ENCODE measurements around the gene N4BP2L1. TPM values are rescaled to one million over a fixed set of nuclear protein-coding genes. Genes with fewer than 3 reads are reported as not detected.

The N4BP2L1 gene
- total and polyA plus RNA-seq, 4 experiments from 2014 or later, result 43.3 to 80.1 (median 51.8) TPM

GRCh38 chr13:32414580-32414979 is 13.3 kb downstream of the N4BP2L1 start:
- ChIA-PET POLR2A (ENCODE audit: partially characterized antibody) (interaction anchor here (2.0 kb wide), 1 partner anchor 9 kb away, joined by 7 read pairs; no protein-coding TSS in a partner anchor), CTCF (ENCODE audit: partially characterized antibody) (interaction anchor here (1.1 to 1.4 kb wide), 3 partner anchors 9 to 34 kb away, joined by 3 to 4 read pairs (median 3); no protein-coding TSS in a partner anchor)
- no peaks in the 10 kb centered on the region for H3K27me3 ChIP-seq (ENCODE audit: insufficient read depth, low read length)
- Mint-ChIP-seq H3K9me3 (peaks cover 0 to 3% (median 0%) of the 10 kb centered on the region in 8 donors), H3K27me3 (no peaks in the 10 kb centered on the region), H3K27ac (peak overlapping the region in 1 of 7 donors; percentile 12), H3K4me1 (peaks cover 7 to 31% (median 13%) of the 10 kb centered on the region in 4 donors), H3K4me3 (no peak overlapping the region), H3K36me3 (peaks cover 22 to 27% of the 10 kb centered on the region in 2 donors)
- DNase-seq, result no peak
- H3K4me1 ChIP-seq (ENCODE audit: insufficient read depth, low read length), result no peaks in the 10 kb centered on the region
- no peaks in the 10 kb centered on the region for H3K9me3 ChIP-seq (ENCODE audit: control insufficient read depth in 1 of 2, low read length in 2 of 2)
- peaks cover 4% of the 10 kb centered on the region for H3K36me3 ChIP-seq (ENCODE audit: insufficient read depth, low read length)
- intact Hi-C loops (cut with micrococcal nuclease), result no loop called here
- no peak overlapping the region for H3K27ac ChIP-seq (ENCODE audit: low read depth, low read length)
- no peak overlapping the region for H3K4me3 ChIP-seq (ENCODE audit: low read length in 2 of 2)

GRCh38 chr13:32413284-32413683 is 14.6 kb downstream of the N4BP2L1 start:
- Histone ChIP-seq H3K4me3 (ENCODE audit: low read length in 2 of 2) (no peak overlapping the region), H3K4me1 (ENCODE audit: insufficient read depth, low read length) (no peaks in the 10 kb centered on the region), H3K9me3 (ENCODE audit: control insufficient read depth in 1 of 2, low read length in 2 of 2) (no peaks in the 10 kb centered on the region), H3K27me3 (ENCODE audit: insufficient read depth, low read length) (no peaks in the 10 kb centered on the region), H3K36me3 (ENCODE audit: insufficient read depth, low read length) (peaks cover 4% of the 10 kb centered on the region), H3K27ac (ENCODE audit: low read depth, low read length) (no peak overlapping the region)
- Mint-ChIP-seq H3K4me3 (no peak overlapping the region), H3K27ac (no peak overlapping the region), H3K36me3 (peaks cover 19 to 20% of the 10 kb centered on the region in 2 donors), H3K4me1 (peaks cover 15 to 37% (median 21%) of the 10 kb centered on the region in 4 donors), H3K27me3 (no peaks in the 10 kb centered on the region), H3K9me3 (peaks cover 0 to 2% (median 0%) of the 10 kb centered on the region in 8 donors)
- no peak for DNase-seq
- CTCF ChIA-PET (ENCODE audit: partially characterized antibody), result no interaction called here
- POLR2A ChIA-PET (ENCODE audit: partially characterized antibody), result no interaction called here
- intact Hi-C loops (cut with micrococcal nuclease), result loop anchor here (2.0 kb wide), 1 partner anchor 14 kb away; no protein-coding TSS in a partner anchor

GRCh38 chr13:32409561-32410421 is 18.1 kb downstream of the N4BP2L1 start:
- H3K27ac ChIP-seq (ENCODE audit: low read depth, low read length), result no peak overlapping the region
- intact Hi-C loops (cut with micrococcal nuclease), result no loop called here
- H3K4me1 ChIP-seq (ENCODE audit: insufficient read depth, low read length), result no peaks in the 10 kb centered on the region
- Mint-ChIP-seq H3K4me3 (peak overlapping the region in 1 of 8 donors; percentile 9), H3K27ac (peak overlapping the region in 2 of 7 donors; percentile 34 to 57), H3K27me3 (no peaks in the 10 kb centered on the region), H3K4me1 (peaks cover 23 to 35% (median 26%) of the 10 kb centered on the region in 4 donors), H3K36me3 (peaks cover 32 to 43% of the 10 kb centered on the region in 2 donors), H3K9me3 (no peaks in the 10 kb centered on the region)
- no peaks in the 10 kb centered on the region for H3K9me3 ChIP-seq (ENCODE audit: control insufficient read depth in 1 of 2, low read length in 2 of 2)
- ChIA-PET CTCF (ENCODE audit: partially characterized antibody) (no interaction called here), POLR2A (ENCODE audit: partially characterized antibody) (interaction anchor here (1.7 kb wide), 1 partner anchor 15 kb away, joined by 6 read pairs; no protein-coding TSS in a partner anchor)
- peaks cover 10% of the 10 kb centered on the region for H3K36me3 ChIP-seq (ENCODE audit: insufficient read depth, low read length)
- no peak for DNase-seq
- no peak overlapping the region for H3K4me3 ChIP-seq (ENCODE audit: low read length in 2 of 2)
- no peaks in the 10 kb centered on the region for H3K27me3 ChIP-seq (ENCODE audit: insufficient read depth, low read length)

GRCh38 chr13:32409001-32409313 is 19.0 kb downstream of the N4BP2L1 start:
- Mint-ChIP-seq H3K4me3 (peak overlapping the region in 1 of 8 donors; percentile 29), H3K27me3 (no peaks in the 10 kb centered on the region), H3K4me1 (peaks cover 23 to 35% (median 26%) of the 10 kb centered on the region in 4 donors), H3K27ac (peak overlapping the region in 4 of 7 donors; percentile 1 to 61 (median 36)), H3K36me3 (peaks cover 36 to 48% of the 10 kb centered on the region in 2 donors), H3K9me3 (no peaks in the 10 kb centered on the region)
- H3K27me3 ChIP-seq (ENCODE audit: insufficient read depth, low read length), result no peaks in the 10 kb centered on the region
- ChIA-PET CTCF (ENCODE audit: partially characterized antibody) (interaction anchor here (1.6 kb wide), 1 partner anchor 14 kb away, joined by 7 read pairs; no protein-coding TSS in a partner anchor), POLR2A (ENCODE audit: partially characterized antibody) (interaction anchor here (0.9 to 1.7 kb wide), 3 partner anchors 15 to 19 kb away, joined by 4 to 6 read pairs (median 4); partner anchors contain the start of gene N4BP2L1)
- no peak overlapping the region for H3K4me3 ChIP-seq (ENCODE audit: low read length in 2 of 2)
- intact Hi-C loops (cut with micrococcal nuclease), result no loop called here
- no peaks in the 10 kb centered on the region for H3K4me1 ChIP-seq (ENCODE audit: insufficient read depth, low read length)
- H3K9me3 ChIP-seq (ENCODE audit: control insufficient read depth in 1 of 2, low read length in 2 of 2), result no peaks in the 10 kb centered on the region
- H3K36me3 ChIP-seq (ENCODE audit: insufficient read depth, low read length), result peaks cover 17% of the 10 kb centered on the region
- no peak overlapping the region for H3K27ac ChIP-seq (ENCODE audit: low read depth, low read length)
- no peak for DNase-seq

GRCh38 chr13:32408296-32409000 is 19.5 kb downstream of the N4BP2L1 start:
- ChIA-PET CTCF (ENCODE audit: partially characterized antibody) (interaction anchor here (1.6 kb wide), 1 partner anchor 14 kb away, joined by 7 read pairs; no protein-coding TSS in a partner anchor), POLR2A (ENCODE audit: partially characterized antibody) (interaction anchor here (0.9 to 1.7 kb wide), 3 partner anchors 14 to 20 kb away, joined by 4 to 6 read pairs (median 4); partner anchors contain the start of gene N4BP2L1)
- no peaks in the 10 kb centered on the region for H3K4me1 ChIP-seq (ENCODE audit: insufficient read depth, low read length)
- no peak overlapping the region for H3K4me3 ChIP-seq (ENCODE audit: low read length in 2 of 2)
- H3K4me1 Mint-ChIP-seq, result peaks cover 23 to 35% (median 26%) of the 10 kb centered on the region in 4 donors
- no peaks in the 10 kb centered on the region for H3K27me3 Mint-ChIP-seq
- H3K27ac Mint-ChIP-seq, result peak overlapping the region; percentile 39 to 91 (median 69)
- H3K9me3 ChIP-seq (ENCODE audit: control insufficient read depth in 1 of 2, low read length in 2 of 2), result no peaks in the 10 kb centered on the region
- peak in 1 of 5 donors; percentile 9 for DNase-seq
- no peaks in the 10 kb centered on the region for H3K9me3 Mint-ChIP-seq
- peaks cover 36 to 53% of the 10 kb centered on the region in 2 donors for H3K36me3 Mint-ChIP-seq
- intact Hi-C loops (cut with micrococcal nuclease), result no loop called here
- peak overlapping the region; percentile 43 to 81 (median 70) for H3K4me3 Mint-ChIP-seq
- H3K27me3 ChIP-seq (ENCODE audit: insufficient read depth, low read length), result no peaks in the 10 kb centered on the region
- no peak overlapping the region for H3K27ac ChIP-seq (ENCODE audit: low read depth, low read length)
- H3K36me3 ChIP-seq (ENCODE audit: insufficient read depth, low read length), result peaks cover 22% of the 10 kb centered on the region

GRCh38 chr13:32407854-32408253 is 20.1 kb downstream of the N4BP2L1 start:
- H3K9me3 ChIP-seq (ENCODE audit: control insufficient read depth in 1 of 2, low read length in 2 of 2), result no peaks in the 10 kb centered on the region
- Mint-ChIP-seq H3K4me3 (peak overlapping the region in 7 of 8 donors; percentile 43 to 81 (median 68)), H3K4me1 (peaks cover 23 to 35% (median 26%) of the 10 kb centered on the region in 4 donors), H3K36me3 (peaks cover 42 to 59% of the 10 kb centered on the region in 2 donors), H3K27me3 (no peaks in the 10 kb centered on the region), H3K27ac (peak overlapping the region; percentile 31 to 91 (median 69)), H3K9me3 (no peaks in the 10 kb centered on the region)
- no peak overlapping the region for H3K4me3 ChIP-seq (ENCODE audit: low read length in 2 of 2)
- no peak for DNase-seq
- ChIA-PET POLR2A (ENCODE audit: partially characterized antibody) (interaction anchor here (0.9 to 1.7 kb wide), 3 partner anchors 13 to 20 kb away, joined by 4 to 6 read pairs (median 4); partner anchors contain the start of gene N4BP2L1), CTCF (ENCODE audit: partially characterized antibody) (interaction anchor here (1.6 kb wide), 1 partner anchor 15 kb away, joined by 7 read pairs; no protein-coding TSS in a partner anchor)
- peaks cover 26% of the 10 kb centered on the region for H3K36me3 ChIP-seq (ENCODE audit: insufficient read depth, low read length)
- intact Hi-C loops (cut with micrococcal nuclease), result no loop called here
- no peaks in the 10 kb centered on the region for H3K4me1 ChIP-seq (ENCODE audit: insufficient read depth, low read length)
- H3K27ac ChIP-seq (ENCODE audit: low read depth, low read length), result no peak overlapping the region
- H3K27me3 ChIP-seq (ENCODE audit: insufficient read depth, low read length), result no peaks in the 10 kb centered on the region

Measured in CD4-positive, alpha-beta memory T cell (primary cell).